NCI-H1930 (cell line): ENCODE results near the gene DCAF4.
"Not testable (repeated sequence)": the region's sequence is repeated elsewhere in the genome, so short reads cannot be mapped to it uniquely, and the experiment has no call there.

Source experiments
- DNase-seq, 2 experiments: peaks; one replicate each; lab custom pipeline; 2025; lab: John Stamatoyannopoulos, UW

DCAF4 gene

GRCh38 chr14:72970824-72971434 is 44.7 kb downstream of the DCAF4 start:
- no peak for DNase-seq

GRCh38 chr14:72974661-72975060 is 48.4 kb downstream of the DCAF4 start:
- DNase-seq, result no peak

- no peak for DNase-seq
Observed at GRCh38 chr14:72975770-72976169, 49.5 kb downstream of the DCAF4 start.

GRCh38 chr14:72978856-72979255 is 52.6 kb downstream of the DCAF4 start:
- DNase-seq, result no peak

GRCh38 chr14:72980863-72981262 is 54.6 kb downstream of the DCAF4 start:
- DNase-seq, result no peak

DNA sequence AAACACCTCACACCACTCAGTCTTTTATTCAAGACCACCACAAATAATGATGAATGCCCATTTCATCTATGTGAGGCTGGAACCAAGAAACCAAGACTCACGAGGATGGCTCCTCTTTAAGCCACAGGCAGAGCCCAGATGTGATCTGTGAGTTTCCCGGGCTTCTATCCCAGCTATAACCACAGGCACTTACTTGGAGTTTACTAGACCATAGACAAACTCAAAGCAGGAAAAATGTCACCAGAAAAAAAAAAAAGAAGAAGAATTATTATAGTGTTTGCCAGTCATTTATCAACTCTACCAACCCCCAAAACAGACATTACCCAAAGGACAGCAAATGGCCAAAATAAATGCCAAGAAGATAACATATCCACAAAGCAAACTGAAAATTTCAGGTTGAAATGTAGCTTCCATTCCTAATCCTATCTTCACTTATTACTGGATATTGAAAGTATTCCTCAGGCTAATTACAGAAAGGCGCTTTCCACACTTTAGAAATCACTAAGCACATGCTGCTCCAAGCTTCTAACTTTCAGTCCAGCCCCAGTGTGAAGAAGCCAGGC is 56.0 kb downstream of the DCAF4 start:
- no peak for DNase-seq

GRCh38 chr14:72986214-72986613 is 60.0 kb downstream of the DCAF4 start:
- no peak for DNase-seq

DNA sequence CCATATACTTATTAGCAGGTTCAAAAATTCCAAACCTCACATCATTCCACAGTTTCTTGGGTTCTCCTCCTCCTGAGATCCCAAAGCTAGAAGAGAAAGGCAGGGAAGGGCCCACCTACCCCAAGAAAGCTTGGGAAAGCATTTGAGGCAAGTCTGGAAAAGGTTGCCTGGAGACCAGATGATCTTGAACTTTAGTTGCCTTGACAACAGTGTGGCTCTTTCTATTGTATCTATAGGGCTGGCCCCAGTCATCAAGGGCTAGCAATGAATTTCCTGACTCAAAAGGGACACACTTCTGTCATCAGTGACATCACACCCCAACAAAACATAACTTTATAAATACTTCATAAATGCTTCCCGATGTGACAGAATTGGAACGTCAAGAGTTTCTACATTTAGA is 60.6 kb downstream of the DCAF4 start:
- DNase-seq, result no peak

DNA sequence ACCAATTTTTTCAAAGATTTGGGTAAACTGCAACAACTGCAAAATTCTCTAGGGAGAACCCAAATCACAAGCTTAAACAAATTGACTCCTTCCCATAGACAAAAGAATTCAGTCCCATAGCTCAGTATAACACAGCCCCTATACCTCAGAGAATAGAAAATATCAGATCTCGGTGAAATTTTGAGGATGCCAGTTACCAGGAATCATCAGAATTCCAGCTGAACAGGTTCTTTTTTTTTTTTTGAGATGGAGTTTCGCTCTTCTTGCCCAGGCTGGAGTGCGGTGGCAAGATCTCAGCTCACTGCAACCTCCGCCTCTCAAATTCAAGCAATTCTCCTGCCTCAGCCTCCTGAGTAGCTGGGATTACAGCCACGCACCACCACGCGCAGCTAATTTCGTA is 63.9 kb downstream of the DCAF4 start:
- DNase-seq, result no peak

DNA sequence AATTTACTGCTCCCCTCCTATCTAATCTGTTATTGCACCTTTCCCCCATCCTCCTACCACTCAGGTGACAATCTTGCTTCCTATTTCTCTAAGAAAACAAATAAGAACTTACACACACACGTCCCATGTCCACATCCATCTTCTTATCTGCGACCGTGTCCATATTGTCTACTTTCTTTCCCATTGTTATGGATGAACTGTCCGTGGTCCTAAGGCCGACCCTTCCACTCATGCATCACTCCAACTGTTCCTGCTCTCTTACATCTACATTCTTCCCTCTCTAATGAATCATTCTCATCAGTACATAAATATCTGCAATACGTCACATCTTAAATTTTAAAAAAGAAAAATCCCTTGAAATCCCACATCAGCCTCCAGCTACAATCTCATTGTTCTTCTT is 70.7 kb downstream of the DCAF4 start:
- DNase-seq, result no peak

DNA sequence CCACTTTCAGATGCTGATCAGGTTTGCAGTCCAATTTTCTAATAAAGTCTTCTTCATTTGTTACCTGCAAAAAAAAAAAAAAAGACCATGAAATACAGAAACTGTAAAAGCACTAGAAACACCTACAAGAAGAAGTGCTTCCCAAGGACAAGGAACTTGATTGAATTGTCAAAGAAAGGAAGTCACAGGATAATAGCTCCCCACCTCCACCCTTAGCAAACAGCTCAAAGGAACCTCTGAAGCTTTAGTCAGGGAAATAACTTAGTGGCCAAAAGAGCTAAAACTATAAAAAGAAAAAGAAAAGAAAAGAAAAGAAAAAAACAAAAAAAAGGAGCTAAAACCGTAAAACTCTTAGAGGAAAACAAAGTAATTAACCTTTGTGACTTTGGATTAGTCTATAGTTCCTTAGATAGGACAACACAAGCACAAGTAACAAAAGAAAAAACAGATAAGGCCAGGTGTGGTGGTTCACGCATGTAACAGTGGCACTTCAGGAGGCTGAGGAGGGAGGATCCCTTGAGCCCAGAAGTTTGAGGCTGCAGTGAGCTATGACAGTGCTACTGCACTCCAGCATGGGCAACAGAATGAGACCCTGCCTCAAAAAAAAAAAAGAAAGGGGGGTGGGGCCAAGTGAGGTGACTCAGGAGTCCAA is 72.1 kb downstream of the DCAF4 start:
- DNase-seq, result no peak

GRCh38 chr14:72999316-72999715 is 73.1 kb downstream of the DCAF4 start:
- no peak for DNase-seq

DNA sequence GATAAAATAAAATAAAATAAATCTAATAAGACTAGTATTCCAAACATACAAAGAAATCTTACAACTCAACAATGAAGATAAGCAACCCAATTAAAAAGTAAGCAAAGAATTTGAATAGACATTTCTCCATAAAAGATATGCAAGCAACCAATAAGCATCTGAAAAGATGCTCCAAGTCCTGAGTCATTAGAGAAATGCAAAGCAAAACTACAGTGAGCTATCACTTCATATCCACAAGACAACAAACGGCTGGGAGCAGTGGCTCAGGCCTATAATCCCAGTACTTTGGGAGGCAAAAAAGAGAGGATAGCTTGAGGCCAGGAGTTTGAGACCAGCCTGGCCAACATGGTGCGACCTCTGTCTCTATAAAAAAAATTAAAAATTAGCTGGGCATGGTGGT is 73.8 kb downstream of the DCAF4 start:
- no peak for DNase-seq

DNA sequence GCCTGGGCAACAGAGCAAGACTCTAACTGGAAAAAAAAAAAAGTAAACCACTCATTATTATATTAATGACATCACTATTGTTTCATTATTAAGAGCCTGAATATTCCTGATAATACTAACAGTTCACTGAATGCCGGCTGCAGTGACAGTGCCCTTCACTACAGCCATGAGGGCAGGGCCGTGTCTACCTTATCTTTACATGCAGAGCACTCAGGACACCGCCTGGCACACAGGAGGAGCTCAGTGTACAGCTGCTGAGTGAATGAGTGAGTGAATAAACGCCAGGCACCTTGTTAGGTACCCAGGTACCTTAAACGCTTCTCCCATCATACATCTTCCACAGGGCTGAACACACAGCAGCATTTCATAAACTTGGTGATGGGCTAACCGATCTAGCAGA is 77.4 kb downstream of the DCAF4 start:
- no peak for DNase-seq

DNA sequence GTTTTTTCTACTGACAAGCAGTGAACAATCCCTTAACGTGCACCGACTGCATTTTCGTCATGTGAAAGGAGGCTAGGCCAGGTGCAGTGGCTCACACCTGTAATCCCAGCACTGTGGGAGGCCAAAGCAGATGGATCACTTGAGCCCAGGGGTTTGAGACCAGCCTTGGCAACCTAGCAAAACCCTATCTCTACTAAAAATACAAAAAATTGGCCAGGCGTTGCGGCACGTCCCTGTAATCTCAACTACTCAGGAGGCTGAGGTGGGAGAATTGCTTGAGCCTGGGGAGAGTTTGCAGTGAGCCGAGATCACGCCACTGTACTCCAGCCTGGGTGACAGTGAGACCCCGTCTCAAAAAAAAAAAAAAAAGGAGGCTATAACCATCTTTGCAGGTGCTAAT is 78.4 kb downstream of the DCAF4 start:
- DNase-seq, result not testable (repeated sequence)

DNA sequence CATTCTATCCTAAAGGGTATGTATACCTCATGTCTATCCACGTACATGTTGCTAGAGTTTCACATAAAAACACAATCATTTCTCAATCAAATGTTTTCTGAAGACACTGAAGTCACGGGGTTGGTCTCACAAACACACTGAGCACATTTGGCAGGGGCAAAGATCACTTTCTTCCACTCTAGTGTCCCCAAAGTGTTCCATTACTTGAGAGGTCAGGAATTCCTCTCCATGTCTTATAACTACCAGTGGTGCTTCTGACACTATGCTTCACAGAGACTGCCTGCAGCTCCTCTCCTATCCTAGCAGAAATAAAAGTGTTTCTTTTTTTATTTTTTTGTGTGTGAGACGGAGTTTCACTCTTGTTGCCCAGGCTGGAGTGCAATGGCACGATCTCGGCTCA is 81.6 kb downstream of the DCAF4 start:
- DNase-seq, result no peak

GRCh38 chr14:73008501-73008900 is 82.2 kb downstream of the DCAF4 start:
- no peak for DNase-seq
